Measurements from ENCODE around the gene SUSD6.
A peak's percentile ranks its signal among the peaks of the same experiment; 100 is the strongest.

The SUSD6 gene

DNA sequence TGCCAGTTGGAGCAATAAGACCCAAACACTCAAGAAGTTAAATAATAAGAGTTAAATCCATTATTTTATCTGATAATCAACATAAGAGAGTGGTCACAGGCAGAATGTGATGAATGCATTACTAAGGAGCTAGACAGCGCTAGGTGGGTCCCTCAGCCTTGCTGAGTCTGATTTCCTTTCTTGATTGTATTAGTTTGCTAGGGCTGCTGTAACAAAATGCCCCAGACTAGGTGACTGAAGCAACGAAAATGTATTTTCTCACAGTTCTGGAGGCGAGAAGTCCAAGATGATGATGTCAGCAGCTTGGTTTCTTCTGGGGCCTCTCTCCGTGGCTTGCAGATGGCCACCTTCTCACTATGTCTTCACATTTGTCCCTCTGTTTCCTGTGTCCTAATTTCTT, 28.6 kb upstream of the SUSD6 start:
- H2BK12ac ChIP-seq (ENCODE audit: low read length in 2 of 2): no peak overlapping the region
- H3K36me3 ChIP-seq (ENCODE audit: control insufficient read depth in 1 of 2, insufficient read depth in 2 of 2, low read depth in 1 of 2, low read length in 2 of 2): no peaks in the 10 kb centered on the region
- H3K4me3 ChIP-seq (ENCODE audit: insufficient read depth in 1 of 2, low read depth in 1 of 2, low read length in 2 of 2): no peak overlapping the region
- no peak overlapping the region for H2BK5ac ChIP-seq (ENCODE audit: low read depth, low read length, poor library complexity, severe bottlenecking)
- no peak overlapping the region for H2AFZ ChIP-seq (ENCODE audit: low read depth, low read length)
- no peak overlapping the region for H3K18ac ChIP-seq (ENCODE audit: low read depth in 1 of 2, low read length in 2 of 2)
- no peak overlapping the region for H4K91ac ChIP-seq (ENCODE audit: low read length)
- H2BK120ac ChIP-seq (ENCODE audit: low read depth, low read length): no peak overlapping the region
- H2AK5ac ChIP-seq (ENCODE audit: low read length, severe bottlenecking): no peak overlapping the region
- peaks cover 0 to 31% of the 10 kb centered on the region in 2 experiments for H3K27me3 ChIP-seq (ENCODE audit: control insufficient read depth in 1 of 2, insufficient read depth in 1 of 2, low read length in 2 of 2)
- H3K9ac ChIP-seq (ENCODE audit: low read length): no peak overlapping the region
- H3K4me1 ChIP-seq (ENCODE audit: control insufficient read depth, insufficient read depth, low read depth, low read length): no peaks in the 10 kb centered on the region
- DNase-seq: no peak
- no peak overlapping the region for H4K8ac ChIP-seq (ENCODE audit: low read length)
- no peak overlapping the region for H2BK15ac ChIP-seq (ENCODE audit: low read depth, poor library complexity, severe bottlenecking)
- H3K79me1 ChIP-seq (replicated peaks; ENCODE audit: low read length, poor library complexity, severe bottlenecking): no peaks in the 10 kb centered on the region
- no peak overlapping the region for H3K4me2 ChIP-seq (ENCODE audit: low read length, poor library complexity, severe bottlenecking)
- H3K14ac ChIP-seq (ENCODE audit: low read length in 2 of 2): no peak overlapping the region
- 85% methylated on average over 4 of the region's 4 CpGs for WGBS
- no peak overlapping the region for H3K27ac ChIP-seq (ENCODE audit: low read length, poor library complexity, severe bottlenecking)
- H3K4ac ChIP-seq (ENCODE audit: low read depth in 1 of 2, low read length in 2 of 2): no peak overlapping the region
- H3K9me3 ChIP-seq (ENCODE audit: control insufficient read depth, low read length): no peaks in the 10 kb centered on the region
- no peak overlapping the region for H3K23ac ChIP-seq (ENCODE audit: low read length in 2 of 2)

DNA sequence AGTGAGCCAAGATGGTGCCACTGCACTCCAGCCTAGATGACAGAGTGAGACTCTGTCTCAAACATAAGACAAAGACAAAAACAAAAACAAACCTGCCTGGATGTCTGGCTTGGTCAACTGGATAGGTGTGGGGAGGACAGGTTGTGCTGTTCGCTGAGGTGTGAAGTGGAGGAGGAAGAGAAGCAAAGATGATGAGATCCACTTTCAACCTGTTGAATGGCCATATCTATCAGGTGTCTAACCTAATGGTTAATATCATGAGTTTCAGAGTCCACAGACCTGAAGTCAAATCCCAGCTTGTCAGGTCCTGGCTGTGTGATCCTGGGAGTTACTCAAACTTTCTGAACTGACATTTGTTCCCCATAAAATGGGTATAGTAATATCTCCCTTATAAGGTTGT, 27.0 kb upstream of the SUSD6 start:
- Histone ChIP-seq H3K79me1 (replicated peaks; ENCODE audit: low read length, poor library complexity, severe bottlenecking) (no peaks in the 10 kb centered on the region), H3K4ac (ENCODE audit: low read depth in 1 of 2, low read length in 2 of 2) (no peak overlapping the region), H3K23ac (ENCODE audit: low read length in 2 of 2) (no peak overlapping the region), H2BK5ac (ENCODE audit: low read depth, low read length, poor library complexity, severe bottlenecking) (no peak overlapping the region), H2BK12ac (ENCODE audit: low read length in 2 of 2) (no peak overlapping the region), H3K9ac (ENCODE audit: low read length) (no peak overlapping the region), H2AFZ (ENCODE audit: low read depth, low read length) (no peak overlapping the region), H2BK15ac (ENCODE audit: low read depth, poor library complexity, severe bottlenecking) (no peak overlapping the region), H3K4me1 (ENCODE audit: control insufficient read depth, insufficient read depth, low read depth, low read length) (no peaks in the 10 kb centered on the region), H3K27me3 (ENCODE audit: control insufficient read depth in 1 of 2, insufficient read depth in 1 of 2, low read length in 2 of 2) (peaks cover 0 to 19% of the 10 kb centered on the region in 2 experiments), H3K27ac (ENCODE audit: low read length, poor library complexity, severe bottlenecking) (no peak overlapping the region), H2AK5ac (ENCODE audit: low read length, severe bottlenecking) (peak overlapping the region; percentile 66), H3K14ac (ENCODE audit: low read length in 2 of 2) (no peak overlapping the region), H3K9me3 (ENCODE audit: control insufficient read depth, low read length) (no peaks in the 10 kb centered on the region), H3K36me3 (ENCODE audit: control insufficient read depth in 1 of 2, insufficient read depth in 2 of 2, low read depth in 1 of 2, low read length in 2 of 2) (no peaks in the 10 kb centered on the region), H4K91ac (ENCODE audit: low read length) (no peak overlapping the region), H3K4me2 (ENCODE audit: low read length, poor library complexity, severe bottlenecking) (no peak overlapping the region), H3K18ac (ENCODE audit: low read depth in 1 of 2, low read length in 2 of 2) (no peak overlapping the region), H3K4me3 (ENCODE audit: insufficient read depth in 1 of 2, low read depth in 1 of 2, low read length in 2 of 2) (no peak overlapping the region), H2BK120ac (ENCODE audit: low read depth, low read length) (no peak overlapping the region), H4K8ac (ENCODE audit: low read length) (no peak overlapping the region)
- 100% methylated on average over 1 of the region's 1 CpG for WGBS
- no peak for DNase-seq

DNA sequence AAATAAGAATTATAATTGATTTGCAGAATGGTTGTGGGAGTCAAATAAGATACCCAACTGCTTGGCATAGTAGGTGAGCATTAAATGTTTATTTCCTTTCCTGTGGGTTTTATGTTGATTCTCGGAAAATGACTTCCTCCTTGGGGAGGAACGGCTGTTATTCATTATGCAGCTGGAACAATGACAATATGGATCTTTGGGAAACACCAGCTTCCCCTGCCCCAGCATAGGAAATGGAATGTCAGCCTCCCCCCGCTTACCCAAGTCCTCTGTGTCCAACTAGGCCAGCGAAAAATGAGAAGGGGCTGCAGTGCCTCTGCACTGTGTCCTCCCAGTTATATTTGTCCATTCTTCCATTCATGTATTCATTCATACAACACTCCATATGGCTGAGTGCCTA, 25.0 kb upstream of the SUSD6 start:
- Histone ChIP-seq H3K79me1 (replicated peaks; ENCODE audit: low read length, poor library complexity, severe bottlenecking) (no peaks in the 10 kb centered on the region), H3K4me2 (ENCODE audit: low read length, poor library complexity, severe bottlenecking) (no peak overlapping the region), H2AK5ac (ENCODE audit: low read length, severe bottlenecking) (no peak overlapping the region), H3K27ac (ENCODE audit: low read length, poor library complexity, severe bottlenecking) (no peak overlapping the region), H3K36me3 (ENCODE audit: control insufficient read depth in 1 of 2, insufficient read depth in 2 of 2, low read depth in 1 of 2, low read length in 2 of 2) (no peaks in the 10 kb centered on the region), H3K4ac (ENCODE audit: low read depth in 1 of 2, low read length in 2 of 2) (no peak overlapping the region), H3K23ac (ENCODE audit: low read length in 2 of 2) (no peak overlapping the region), H3K4me1 (ENCODE audit: control insufficient read depth, insufficient read depth, low read depth, low read length) (no peaks in the 10 kb centered on the region), H2AFZ (ENCODE audit: low read depth, low read length) (no peak overlapping the region), H4K91ac (ENCODE audit: low read length) (no peak overlapping the region), H2BK120ac (ENCODE audit: low read depth, low read length) (no peak overlapping the region), H3K9ac (ENCODE audit: low read length) (no peak overlapping the region), H3K14ac (ENCODE audit: low read length in 2 of 2) (no peak overlapping the region), H2BK15ac (ENCODE audit: low read depth, poor library complexity, severe bottlenecking) (no peak overlapping the region), H2BK5ac (ENCODE audit: low read depth, low read length, poor library complexity, severe bottlenecking) (no peak overlapping the region), H3K4me3 (ENCODE audit: insufficient read depth in 1 of 2, low read depth in 1 of 2, low read length in 2 of 2) (no peak overlapping the region), H3K18ac (ENCODE audit: low read depth in 1 of 2, low read length in 2 of 2) (no peak overlapping the region), H2BK12ac (ENCODE audit: low read length in 2 of 2) (no peak overlapping the region), H4K8ac (ENCODE audit: low read length) (no peak overlapping the region), H3K9me3 (ENCODE audit: control insufficient read depth, low read length) (no peaks in the 10 kb centered on the region), H3K27me3 (ENCODE audit: control insufficient read depth in 1 of 2, insufficient read depth in 1 of 2, low read length in 2 of 2) (peaks cover 3 to 13% of the 10 kb centered on the region in 2 experiments)
- no peak for DNase-seq
- 86% methylated on average over 4 of the region's 4 CpGs for WGBS

DNA sequence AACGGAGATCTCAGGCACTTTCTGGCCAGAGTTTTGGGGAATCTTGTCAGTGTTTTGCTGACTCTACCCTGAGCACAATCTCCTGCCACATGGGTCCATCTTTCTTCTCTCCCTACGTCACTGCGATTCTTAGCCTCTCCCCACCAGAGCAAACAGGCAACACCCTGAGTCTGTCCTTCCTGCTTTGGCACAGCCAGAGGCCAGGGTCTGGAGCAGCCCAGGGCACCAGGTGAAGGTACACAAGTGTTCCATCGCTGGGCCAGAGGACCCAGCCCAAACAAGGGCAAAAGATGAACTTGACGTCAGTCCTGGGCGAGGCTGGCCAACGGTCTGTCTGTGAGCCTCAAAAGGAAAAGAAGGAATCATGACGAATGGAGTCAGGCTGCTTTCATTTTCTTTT, 24.0 kb upstream of the SUSD6 start:
- H3K4me2 ChIP-seq (ENCODE audit: low read length, poor library complexity, severe bottlenecking): no peak overlapping the region
- H3K4me3 ChIP-seq (ENCODE audit: insufficient read depth in 1 of 2, low read depth in 1 of 2, low read length in 2 of 2): no peak overlapping the region
- no peaks in the 10 kb centered on the region for H3K36me3 ChIP-seq (ENCODE audit: control insufficient read depth in 1 of 2, insufficient read depth in 2 of 2, low read depth in 1 of 2, low read length in 2 of 2)
- H3K23ac ChIP-seq (ENCODE audit: low read length in 2 of 2): no peak overlapping the region
- no peak overlapping the region for H2BK120ac ChIP-seq (ENCODE audit: low read depth, low read length)
- H4K91ac ChIP-seq (ENCODE audit: low read length): no peak overlapping the region
- no peak overlapping the region for H2BK5ac ChIP-seq (ENCODE audit: low read depth, low read length, poor library complexity, severe bottlenecking)
- WGBS: 76% methylated on average over 8 of the region's 8 CpGs
- H2BK12ac ChIP-seq (ENCODE audit: low read length in 2 of 2): no peak overlapping the region
- H3K14ac ChIP-seq (ENCODE audit: low read length in 2 of 2): no peak overlapping the region
- no peaks in the 10 kb centered on the region for H3K79me1 ChIP-seq (replicated peaks; ENCODE audit: low read length, poor library complexity, severe bottlenecking)
- H2BK15ac ChIP-seq (ENCODE audit: low read depth, poor library complexity, severe bottlenecking): no peak overlapping the region
- H3K27ac ChIP-seq (ENCODE audit: low read length, poor library complexity, severe bottlenecking): no peak overlapping the region
- no peak for DNase-seq
- H2AFZ ChIP-seq (ENCODE audit: low read depth, low read length): no peak overlapping the region
- H3K9me3 ChIP-seq (ENCODE audit: control insufficient read depth, low read length): no peaks in the 10 kb centered on the region
- no peak overlapping the region for H3K9ac ChIP-seq (ENCODE audit: low read length)
- H2AK5ac ChIP-seq (ENCODE audit: low read length, severe bottlenecking): no peak overlapping the region
- H3K18ac ChIP-seq (ENCODE audit: low read depth in 1 of 2, low read length in 2 of 2): no peak overlapping the region
- H3K4ac ChIP-seq (ENCODE audit: low read depth in 1 of 2, low read length in 2 of 2): no peak overlapping the region
- H3K27me3 ChIP-seq (ENCODE audit: control insufficient read depth in 1 of 2, insufficient read depth in 1 of 2, low read length in 2 of 2): peaks cover 4 to 13% of the 10 kb centered on the region in 2 experiments
- H3K4me1 ChIP-seq (ENCODE audit: control insufficient read depth, insufficient read depth, low read depth, low read length): no peaks in the 10 kb centered on the region
- no peak overlapping the region for H4K8ac ChIP-seq (ENCODE audit: low read length)

All from mesenchymal stem cell (in vitro differentiated cells and primary cell).